GM18520 (cell line): ENCODE data around the gene CD300LG.
"Not testable (repeated sequence)": the region's sequence is repeated elsewhere in the genome, so short reads cannot be mapped to it uniquely, and the experiment has no call there.

Experiments used
- ATAC-seq: cut with Tn5 transposase; IDR thresholded peaks from one replicate; pipeline ENCODE4 v1.9.1; 2021; ENCODE audit not compliant: unreplicated experiment

CD300LG gene

GRCh38 chr17:43852571-43852970 is 5.6 kb downstream of the CD300LG start:
- no peak for ATAC-seq

- no peak for ATAC-seq
Observed at GRCh38 chr17:43853546-43853945, 6.6 kb downstream of the CD300LG start.

- no peak for ATAC-seq
Observed at GRCh38 chr17:43854498-43854897, 7.5 kb downstream of the CD300LG start.

GRCh38 chr17:43855061-43855460 is 8.1 kb downstream of the CD300LG start:
- ATAC-seq, result no peak

GRCh38 chr17:43856141-43856540 is 9.2 kb downstream of the CD300LG start:
- ATAC-seq, result no peak

GRCh38 chr17:43857141-43857540 is 10.2 kb downstream of the CD300LG start:
- ATAC-seq, result no peak

- ATAC-seq, result no peak
Observed at GRCh38 chr17:43857957-43858600, 11.1 kb downstream of the CD300LG start.

GRCh38 chr17:43860077-43860725 is 13.2 kb downstream of the CD300LG start:
- no peak for ATAC-seq

- no peak for ATAC-seq
Observed at GRCh38 chr17:43860927-43861622, 14.1 kb downstream of the CD300LG start.

- no peak for ATAC-seq
Observed at GRCh38 chr17:43861960-43862359, 15.0 kb downstream of the CD300LG start.

GRCh38 chr17:43864161-43864984 is 17.4 kb downstream of the CD300LG start:
- no peak for ATAC-seq

GRCh38 chr17:43868226-43868994 is 21.4 kb downstream of the CD300LG start:
- ATAC-seq, result no peak

- ATAC-seq, result not testable (repeated sequence)
Observed at GRCh38 chr17:43869031-43869430, 22.1 kb downstream of the CD300LG start.

GRCh38 chr17:43871946-43872690 is 25.1 kb downstream of the CD300LG start:
- ATAC-seq, result no peak

- no peak for ATAC-seq
Observed at GRCh38 chr17:43873091-43873490, 26.1 kb downstream of the CD300LG start.

- ATAC-seq, result no peak
Observed at GRCh38 chr17:43873815-43874214, 26.8 kb downstream of the CD300LG start.

- no peak for ATAC-seq
Observed at GRCh38 chr17:43874293-43874692, 27.3 kb downstream of the CD300LG start.

GRCh38 chr17:43875476-43876147 is 28.6 kb downstream of the CD300LG start:
- ATAC-seq, result no peak

GRCh38 chr17:43877031-43877430 is 30.1 kb downstream of the CD300LG start:
- ATAC-seq, result no peak
